ENCODE data around the gene HAAO. TPM values are rescaled to one million over a fixed set of nuclear protein-coding genes. Genes with fewer than 3 reads are reported as not detected.

The HAAO gene
- total and polyA plus RNA-seq, 2 of the 13 experiments (the other 11 are each of a cell fraction or from before 2014, with no cell fraction given) = 36.1 to 42.7 TPM

- TF ChIP-seq CCDC6 (CRISPR knock-in tag; IDR thresholded peaks at IDR 0.05) = no peak
- no peak for TF ChIP-seq ZNF333 (CRISPR knock-in tag; IDR thresholded peaks at IDR 0.05; ENCODE audit: borderline replicate concordance)
- no peak for TF ChIP-seq THYN1 (CRISPR knock-in tag; IDR thresholded peaks at IDR 0.05; ENCODE audit: borderline replicate concordance, low read depth)
- no peak for TF ChIP-seq ZNF562 (CRISPR knock-in tag; IDR thresholded peaks at IDR 0.05; ENCODE audit: borderline replicate concordance)
- no peak for TF ChIP-seq ZNF431 (CRISPR knock-in tag; IDR thresholded peaks at IDR 0.05; ENCODE audit: borderline replicate concordance, low read depth)
- TF ChIP-seq SIN3A (IDR thresholded peaks at IDR 0.05; ENCODE audit: borderline replicate concordance, low read depth, low read length) = no peak
- peak; percentile 95; the same call in 1 of the 2 replicates for TF ChIP-seq ZNF75D (CRISPR knock-in tag; IDR thresholded peaks at IDR 0.05; ENCODE audit: borderline replicate concordance)
- peak; percentile 79 for TF ChIP-seq CBX1 (IDR thresholded peaks at IDR 0.05; ENCODE audit: low read depth)
- no peak for TF ChIP-seq LBX2 (CRISPR knock-in tag; IDR thresholded peaks at IDR 0.05; ENCODE audit: borderline replicate concordance)
- TF ChIP-seq MTA3 (CRISPR knock-in tag; IDR thresholded peaks at IDR 0.05) = no peak
Measured at GRCh38 chr2:42792087-42792582, 248 bp downstream of the HAAO start (continued).

DNA sequence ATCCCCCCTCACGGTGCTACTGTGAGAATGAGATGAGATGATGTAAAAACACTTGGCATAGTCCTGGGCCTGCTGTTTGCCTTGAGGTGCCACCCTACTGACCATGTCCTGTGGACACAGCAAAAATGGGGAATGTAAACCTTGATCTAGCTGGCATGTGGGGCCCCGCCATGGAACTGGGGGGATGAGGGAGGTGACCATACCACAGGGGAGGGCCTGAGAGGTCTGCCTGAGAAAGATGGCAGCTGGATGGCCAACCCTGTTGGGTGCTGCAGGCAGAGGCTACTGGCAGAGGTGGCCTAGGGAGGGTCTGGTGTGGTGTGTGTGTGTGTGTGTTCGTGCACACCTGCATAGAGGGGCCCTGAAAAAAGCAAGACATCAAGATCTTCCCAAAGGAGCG lies 777 bp downstream of the HAAO start:
- FAIRE-seq (no peak), ATAC-seq (no peak), DNase-seq (ENCODE audit: low spot score) (no peak)
- H3K4me2 ChIP-seq (ENCODE audit: low read depth, low read length) = peak overlapping the region; percentile 97
- intact Hi-C loops (cut with micrococcal nuclease; ENCODE audit: unreplicated experiment) = no loop called here
- H2AFZ ChIP-seq (ENCODE audit: low read length) = no peak overlapping the region
- H3K27ac ChIP-seq (ENCODE audit: extremely low read length, insufficient read depth, low read length) = peak overlapping the region; percentile 95
- in situ Hi-C loops (cut with HindIII; ENCODE audit: extremely low pct_ligation_motif_present, low pct_unique_long_range_greater_than_20kb) = no loop called here
- 77% methylated on average over 4 of the region's 4 CpGs for WGBS (ENCODE audit: low lambda C conversion rate)
- H3K27me3 ChIP-seq (ENCODE audit: control insufficient read depth in 1 of 2, insufficient read depth in 2 of 2, low read length in 2 of 2) = no peaks in the 10 kb centered on the region; a peak in 1 of 5 replicates
- no peaks in the 10 kb centered on the region for H3K9me3 ChIP-seq (ENCODE audit: low read length)
- BruUV-seq (replicated peaks) = no TSS peak
- no peaks in the 10 kb centered on the region for H4K20me1 ChIP-seq (ENCODE audit: insufficient read depth, low read length)
- peaks cover 82% of the 10 kb centered on the region for H3K4me1 ChIP-seq (ENCODE audit: insufficient read depth, low read length)
- peak overlapping the region; percentile 98 to 99 (median 99) for H3K4me3 ChIP-seq (replicated peaks in 1 of 3; ENCODE audit: insufficient read depth in 1 of 3, low read depth in 2 of 3, low read length in 3 of 3)
- peak overlapping the region; percentile 99 for H3K9ac ChIP-seq (ENCODE audit: insufficient read depth, low read depth, low read length)
- peaks cover 3% of the 10 kb centered on the region in 2 experiments; a peak in 1 of 5 replicates for H3K36me3 ChIP-seq (replicated peaks in 1 of 2; ENCODE audit: control insufficient read depth in 1 of 2, insufficient read depth in 2 of 2, low read length in 2 of 2)
- peaks cover 50% of the 10 kb centered on the region for H3K79me2 ChIP-seq (ENCODE audit: insufficient read depth, low read length)
- POLR2A ChIA-PET = interaction anchor here (0.6 to 9.3 kb wide), 14 partner anchors 7 to 598 kb away, joined by 3 to 287 read pairs (median 6); no protein-coding TSS in a partner anchor
- CTCF ChIA-PET (ENCODE audit: low intra/inter-chr PET ratio, low total read pairs) = no interaction called here
- TF ChIP-seq ZNF275 (CRISPR knock-in tag; IDR thresholded peaks at IDR 0.05; ENCODE audit: borderline replicate concordance) = no peak
- TF ChIP-seq CREM (IDR thresholded peaks at IDR 0.05) = no peak
- TF ChIP-seq CREM (CRISPR knock-in tag; IDR thresholded peaks at IDR 0.05) = no peak
- no peak for TF ChIP-seq TOE1 (CRISPR knock-in tag; IDR thresholded peaks at IDR 0.05)
- no peak for TF ChIP-seq ATM (IDR thresholded peaks at IDR 0.05; ENCODE audit: borderline replicate concordance)
- TF ChIP-seq ZNF552 (CRISPR knock-in tag; IDR thresholded peaks at IDR 0.05; ENCODE audit: borderline replicate concordance) = no peak
- TF ChIP-seq SP4 (CRISPR knock-in tag; IDR thresholded peaks at IDR 0.05) = peak; percentile 60; the same call in 1 of the 2 replicates
- TF ChIP-seq TCF12 (IDR thresholded peaks at IDR 0.05) = no peak
- TF ChIP-seq TCF12 (CRISPR knock-in tag; IDR thresholded peaks at IDR 0.05) = no peak
- 0 out of 2 replicates have a peak, but pooled peaks have one; percentile 39 for TF ChIP-seq IRX3 (CRISPR knock-in tag; IDR thresholded peaks at IDR 0.05; ENCODE audit: borderline replicate concordance, low read depth)
- TF ChIP-seq HNRNPL (IDR thresholded peaks at IDR 0.05; ENCODE audit: low read depth, low read length) = 0 out of 2 replicates have a peak, but pooled peaks have one; percentile 39
- no peak for TF ChIP-seq U2AF2 (IDR thresholded peaks at IDR 0.05; ENCODE audit: low read depth, low read length)
- TF ChIP-seq POLR2G (IDR thresholded peaks at IDR 0.05; ENCODE audit: low read depth, low read length) = no peak
- TF ChIP-seq ZBTB7A (CRISPR knock-in tag; IDR thresholded peaks at IDR 0.05) = 0 out of 2 replicates have a peak, but pooled peaks have one; percentile 31
- TF ChIP-seq NBN (conservative IDR thresholded peaks at IDR 0.05) = no peak
- TF ChIP-seq CAMTA2 (CRISPR knock-in tag; IDR thresholded peaks at IDR 0.05; ENCODE audit: borderline replicate concordance) = no peak
